Activated CD8-positive, alpha-beta memory T cell treated with anti-CD3 and anti-CD28 coated beads for 24 hours (primary cell): ENCODE results near the gene B2M.
A peak's percentile ranks its signal among the peaks of the same experiment; 100 is the strongest.
"Not testable (repeated sequence)": the region's sequence is repeated elsewhere in the genome, so short reads cannot be mapped to it uniquely, and the experiment has no call there.

Experiments
- DNase-seq: peaks from one replicate; pipeline ENCODE4 v3.0.0-alpha.2; 2020

B2M gene

DNA sequence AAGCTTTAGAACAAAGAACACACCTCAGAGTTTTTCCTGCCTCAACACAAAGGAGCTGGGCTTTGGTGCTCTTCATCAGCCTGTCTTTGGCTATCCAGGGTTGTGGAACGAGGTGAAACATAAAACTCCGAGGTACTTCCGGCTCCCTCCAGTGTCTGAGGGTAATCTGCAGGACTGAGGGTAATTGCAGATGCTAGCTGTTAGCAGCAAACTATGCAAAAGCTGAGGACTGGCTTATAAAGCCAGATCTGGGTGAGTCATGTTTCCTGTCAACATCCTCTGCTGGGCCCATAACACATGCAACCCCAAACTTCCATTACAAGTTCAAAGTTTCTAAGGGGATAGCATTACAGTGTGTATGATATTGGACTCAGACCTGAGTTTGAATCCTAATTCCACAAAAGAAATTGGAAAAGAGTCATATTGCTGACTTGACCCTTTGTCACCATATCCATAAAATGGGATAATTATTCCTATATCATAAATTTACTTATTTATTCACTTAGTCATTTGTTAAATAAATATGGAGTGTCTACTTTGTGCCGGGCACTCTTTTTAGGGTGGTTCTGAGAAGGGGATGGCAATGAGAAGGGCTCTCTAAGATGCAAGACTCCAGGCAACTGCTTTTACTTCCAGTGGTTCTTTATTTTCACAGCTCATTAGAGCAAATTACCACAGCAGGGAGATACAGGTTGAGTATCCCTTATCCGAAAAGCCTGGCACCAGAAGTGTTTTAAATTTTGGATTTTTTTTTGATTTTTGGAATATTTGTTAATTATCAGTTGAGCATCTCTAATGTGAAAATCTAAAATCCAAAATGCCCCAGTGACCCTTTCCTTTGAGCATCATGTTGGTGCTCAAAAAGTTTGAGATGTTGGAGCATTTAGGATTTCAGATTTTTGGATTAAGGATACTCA lies 15.5 kb downstream of the B2M start:
- DNase-seq, result peak; percentile 79

DNA sequence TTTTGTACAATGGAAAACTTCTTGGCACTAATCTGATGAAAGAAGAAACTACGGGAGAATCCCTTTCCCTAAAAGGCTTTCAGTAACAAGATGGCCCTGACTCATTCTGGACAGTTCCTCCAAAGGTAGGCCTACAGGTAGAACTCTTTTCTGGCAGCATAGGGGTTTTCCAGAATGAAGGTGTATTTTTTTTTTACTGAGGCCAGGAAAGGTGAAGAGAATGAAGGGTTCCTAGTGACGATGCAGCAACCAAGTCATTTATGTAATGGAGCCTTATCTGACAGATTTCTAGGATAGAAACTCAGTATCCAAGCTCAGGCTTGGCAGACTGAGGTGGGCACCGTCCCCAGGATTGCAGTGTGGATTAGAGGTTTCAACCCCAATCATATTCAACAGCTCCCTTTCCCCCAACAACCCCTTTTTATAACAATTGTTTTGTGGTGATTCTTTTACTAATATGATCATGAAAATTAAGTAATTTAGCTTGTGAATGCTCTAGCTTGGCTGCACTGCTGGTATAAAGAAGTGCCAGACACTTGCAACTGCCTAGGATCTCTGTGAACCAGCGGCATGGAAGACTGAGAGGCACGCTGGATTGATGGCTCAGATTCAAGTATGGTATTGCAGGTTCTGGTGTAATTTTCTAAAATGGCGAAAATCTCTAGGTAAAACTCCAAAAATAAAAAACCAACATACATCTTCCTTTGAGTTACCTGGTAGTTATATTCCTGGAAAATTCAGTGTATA lies 16.3 kb downstream of the B2M start:
- no peak for DNase-seq

- DNase-seq, result not testable (repeated sequence)
Measured at GRCh38 chr15:44728232-44728575, 16.9 kb downstream of the B2M start.

GRCh38 chr15:44728576-44729407 lies 17.5 kb downstream of the B2M start:
- peak; percentile 97 for DNase-seq

DNA sequence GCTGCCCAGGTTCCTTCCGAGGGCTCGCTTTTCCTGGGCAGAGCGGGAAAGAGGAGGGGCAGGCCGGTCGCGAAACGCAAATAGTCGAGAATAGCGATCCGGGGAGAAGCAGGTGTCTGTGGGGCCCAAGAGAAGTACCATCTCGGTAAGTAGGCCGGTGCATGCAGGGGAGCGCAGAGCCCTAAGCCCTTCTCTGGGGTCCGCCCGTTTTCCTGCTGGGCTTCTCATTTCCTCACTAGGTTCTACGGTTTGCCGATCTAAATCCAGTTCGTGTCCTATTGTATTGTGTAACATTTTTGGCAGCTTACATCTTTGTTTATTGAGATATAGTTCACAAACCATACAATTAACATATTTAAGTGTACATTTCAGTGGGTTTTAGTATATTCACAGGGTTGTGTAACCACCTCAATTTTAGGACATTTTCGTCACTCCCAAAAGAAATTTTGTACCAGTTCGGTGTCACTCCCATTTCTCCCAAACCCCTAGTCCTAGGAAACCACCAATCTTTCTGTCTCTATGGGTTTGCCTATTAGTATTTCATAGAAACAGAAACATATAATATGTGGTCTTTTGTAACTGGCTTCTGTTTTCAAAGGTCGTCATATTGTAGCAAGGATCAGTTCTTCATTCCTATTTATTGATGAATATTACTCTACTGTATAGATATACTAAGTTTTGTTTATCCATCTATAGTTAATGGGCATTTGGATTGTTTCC lies 18.3 kb downstream of the B2M start:
- no peak for DNase-seq

- no peak for DNase-seq
Measured at GRCh38 chr15:44734839-44735481, 23.6 kb downstream of the B2M start.

GRCh38 chr15:44735482-44736180 lies 24.3 kb downstream of the B2M start:
- no peak for DNase-seq

GRCh38 chr15:44736181-44736765 lies 25.0 kb downstream of the B2M start, which contains the start of gene TRIM69:
Gene TRIM69, plus strand, starts transcription at chr15:44736528. Its CDS starts 177 bp downstream, at chr15:44736705.
- no peak for DNase-seq

- DNase-seq, result no peak
Measured at GRCh38 chr15:44738340-44738984, 27.1 kb downstream of the B2M start.

GRCh38 chr15:44739222-44739847 lies 28.0 kb downstream of the B2M start:
- DNase-seq, result not testable (repeated sequence)

DNA sequence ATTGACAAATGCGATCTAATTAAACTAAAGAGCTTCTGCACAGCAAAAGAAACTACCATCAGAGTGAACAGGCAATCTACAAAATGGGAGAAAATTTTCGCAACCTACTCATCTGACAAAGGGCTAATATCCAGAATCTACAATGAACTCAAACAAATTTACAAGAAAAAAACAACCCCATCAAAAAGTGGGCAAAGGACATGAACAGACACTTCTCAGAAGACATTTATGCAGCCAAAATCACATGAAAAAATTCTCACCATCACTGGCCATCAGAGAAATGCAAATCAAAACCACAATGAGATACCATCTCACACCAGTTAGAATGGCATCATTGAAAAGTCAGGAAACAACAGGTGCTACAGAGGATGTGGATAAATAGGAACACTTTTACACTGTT lies 32.1 kb downstream of the B2M start:
- not testable (repeated sequence) for DNase-seq

DNA sequence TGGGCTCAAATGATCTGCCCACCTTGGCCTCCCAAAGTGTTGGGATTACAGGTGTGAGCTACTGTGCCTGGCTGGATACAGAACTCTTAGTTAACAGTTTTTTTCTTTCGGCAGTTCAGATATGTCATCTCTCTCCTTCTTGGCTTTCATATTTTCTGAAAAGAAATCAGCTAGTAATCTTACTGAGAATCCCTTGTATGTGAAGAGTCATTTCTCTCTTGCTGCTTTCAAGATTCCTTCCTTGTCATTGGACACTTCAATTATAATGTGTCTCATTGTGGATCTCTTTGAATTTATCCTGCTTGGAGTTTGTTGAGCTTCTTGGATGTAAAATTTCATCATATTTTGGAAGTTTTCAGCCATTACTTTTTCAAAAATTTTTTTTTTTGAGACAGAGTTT lies 42.0 kb downstream of the B2M start:
- no peak for DNase-seq

DNA sequence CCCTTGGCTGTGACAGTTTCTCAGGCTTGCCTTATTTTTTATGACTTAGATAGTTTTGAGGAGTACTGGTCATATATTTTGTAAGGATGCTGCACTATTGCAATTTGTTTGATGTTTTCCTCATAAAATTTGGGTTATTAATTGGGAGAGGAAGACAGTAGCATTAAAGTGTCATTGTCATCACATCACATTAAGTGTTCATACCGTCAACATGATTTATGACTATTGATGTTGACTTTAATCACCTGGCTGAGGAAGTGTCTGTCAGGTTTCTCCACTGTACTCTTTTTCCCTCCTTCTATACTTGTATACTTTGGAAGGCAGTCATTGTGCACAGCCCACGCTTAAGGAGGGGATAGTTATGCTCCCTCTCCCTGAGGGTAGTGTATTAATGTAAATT lies 51.9 kb downstream of the B2M start:
- DNase-seq, result no peak

DNA sequence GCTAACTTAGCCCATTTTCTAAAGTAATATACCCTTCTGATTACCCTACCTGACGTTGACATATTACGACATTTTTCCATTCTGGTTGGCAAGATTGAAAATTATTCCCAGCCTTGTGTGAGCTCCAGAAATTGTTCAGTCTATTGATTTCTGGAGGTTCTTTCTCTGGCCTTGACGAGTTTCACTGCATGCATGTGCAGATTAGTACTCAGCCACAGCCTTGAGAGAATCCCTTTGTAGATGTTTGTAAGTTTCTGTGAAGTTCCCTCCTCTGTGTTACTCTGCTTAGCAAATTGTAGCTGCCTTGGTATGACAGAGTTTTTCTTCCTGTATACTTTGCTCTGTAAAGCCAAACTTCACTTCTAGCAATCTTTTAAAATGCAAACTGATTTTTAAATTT lies 52.5 kb downstream of the B2M start:
- DNase-seq, result no peak

DNA sequence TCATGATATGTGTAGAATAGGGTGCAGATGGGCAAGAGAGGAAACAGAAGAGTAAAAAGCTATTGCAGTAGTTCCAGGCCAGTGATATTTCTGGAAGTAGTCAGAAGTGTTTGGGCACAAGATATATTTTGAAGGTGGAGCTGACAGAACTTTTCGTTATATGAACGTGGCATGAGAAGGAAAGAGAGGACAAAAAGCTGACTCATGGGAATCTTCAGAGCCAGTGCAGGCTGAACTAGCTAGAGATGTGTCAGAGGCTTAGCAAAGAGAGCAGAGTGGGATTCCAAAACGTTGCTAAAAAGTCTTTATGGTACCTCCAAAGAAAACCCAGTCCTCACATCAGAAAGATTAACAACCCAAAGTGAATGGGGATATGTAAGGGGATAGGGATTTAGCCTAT lies 53.7 kb downstream of the B2M start:
- DNase-seq, result no peak
